HEK293T (cell line): ENCODE data around the gene LGALS7B.

ENCODE experiments used
- BHLHE40 ChIP-seq: fragments of 450-650 bp; IDR thresholded peaks from 2 replicates; pipeline ENCODE4 v1.6.1; 2016; ENCODE audit warnings: mild to moderate bottlenecking, moderate library complexity, borderline replicate concordance
- ELF4 ChIP-seq: fragments of 450-650 bp; IDR thresholded peaks from 2 replicates; pipeline ENCODE4 v1.6.1; 2017; ENCODE audit warnings: antibody characterized with exemption
- FOXA1 ChIP-seq: fragments of 450-650 bp; IDR thresholded peaks from 2 replicates; pipeline ENCODE4 v1.6.1; 2016; ENCODE audit warnings: mild to moderate bottlenecking
- FOXM1 ChIP-seq: fragments of 450-650 bp; IDR thresholded peaks from 2 replicates; pipeline ENCODE4 v1.6.1; 2017; ENCODE audit warnings: mild to moderate bottlenecking, borderline replicate concordance
- HDGF ChIP-seq: fragments of 450-650 bp; IDR thresholded peaks from 2 replicates; pipeline ENCODE4 v1.6.1; 2017; ENCODE audit warnings: antibody characterized with exemption, borderline replicate concordance
- NFRKB ChIP-seq: fragments of 450-650 bp; IDR thresholded peaks from 2 replicates; pipeline ENCODE4 v1.6.1; 2016; ENCODE audit warnings: mild to moderate bottlenecking, moderate library complexity
- SP1 ChIP-seq: fragments of 450-650 bp; IDR thresholded peaks from 2 replicates; pipeline ENCODE4 v1.6.1; 2017
- SUZ12 ChIP-seq: fragments of 450-650 bp; IDR thresholded peaks from 2 replicates; pipeline ENCODE4 v1.6.1; 2016; ENCODE audit warnings: mild to moderate bottlenecking
- TARDBP ChIP-seq: fragments of 450-650 bp; IDR thresholded peaks from 2 replicates; pipeline ENCODE4 v1.6.1; 2016

GRCh38 chr19:38763795-38764220, 25.2 kb upstream of the LGALS7B start:
- no peak for TF ChIP-seq BHLHE40
- no peak for TF ChIP-seq HDGF
- no peak for TF ChIP-seq NFRKB
- TF ChIP-seq ELF4: no peak
- TF ChIP-seq FOXM1: no peak
- no peak for TF ChIP-seq SUZ12
- no peak for TF ChIP-seq SP1
- TF ChIP-seq TARDBP: no peak
- TF ChIP-seq FOXA1: no peak
